ENCODE results near the gene AQP7. TPM values are rescaled to one million over a fixed set of nuclear protein-coding genes. Genes with fewer than 3 reads are reported as not detected.
"Not testable (repeated sequence)": the region's sequence is repeated elsewhere in the genome, so short reads cannot be mapped to it uniquely, and the experiment has no call there.

The AQP7 gene
- total RNA-seq, 4 donors from 2014 or later: 14.1 to 51.6 (median 31.0) TPM

DNA sequence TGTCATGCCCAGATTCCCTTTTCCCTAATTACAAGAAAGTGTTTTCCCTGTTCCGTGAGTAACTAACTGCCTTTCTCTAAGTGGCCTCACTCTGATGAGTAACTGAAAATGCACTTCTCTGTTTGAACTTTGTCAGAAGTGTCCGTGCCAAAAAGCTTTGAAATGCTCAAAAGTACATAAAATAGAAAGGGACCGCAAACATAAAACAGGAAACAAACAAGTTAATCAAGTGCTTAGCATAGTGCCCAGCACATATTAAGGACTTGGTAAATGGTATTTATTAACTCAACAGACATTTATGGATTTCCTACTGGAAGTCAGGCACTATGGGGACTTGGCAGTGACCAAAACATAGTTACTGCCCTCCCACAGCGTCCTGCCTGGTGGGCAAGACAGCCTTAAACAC lies 22.8 kb upstream of the AQP7 start:
- Histone ChIP-seq H3K27me3 (no peaks in the 10 kb centered on the region), H3K4me1 (no peaks in the 10 kb centered on the region), H3K27ac (no peak overlapping the region), H3K36me3 (no peaks in the 10 kb centered on the region), H3K9me3 (no peaks in the 10 kb centered on the region), H3K4me3 (no peak overlapping the region)
- TF ChIP-seq, protein P1, sequence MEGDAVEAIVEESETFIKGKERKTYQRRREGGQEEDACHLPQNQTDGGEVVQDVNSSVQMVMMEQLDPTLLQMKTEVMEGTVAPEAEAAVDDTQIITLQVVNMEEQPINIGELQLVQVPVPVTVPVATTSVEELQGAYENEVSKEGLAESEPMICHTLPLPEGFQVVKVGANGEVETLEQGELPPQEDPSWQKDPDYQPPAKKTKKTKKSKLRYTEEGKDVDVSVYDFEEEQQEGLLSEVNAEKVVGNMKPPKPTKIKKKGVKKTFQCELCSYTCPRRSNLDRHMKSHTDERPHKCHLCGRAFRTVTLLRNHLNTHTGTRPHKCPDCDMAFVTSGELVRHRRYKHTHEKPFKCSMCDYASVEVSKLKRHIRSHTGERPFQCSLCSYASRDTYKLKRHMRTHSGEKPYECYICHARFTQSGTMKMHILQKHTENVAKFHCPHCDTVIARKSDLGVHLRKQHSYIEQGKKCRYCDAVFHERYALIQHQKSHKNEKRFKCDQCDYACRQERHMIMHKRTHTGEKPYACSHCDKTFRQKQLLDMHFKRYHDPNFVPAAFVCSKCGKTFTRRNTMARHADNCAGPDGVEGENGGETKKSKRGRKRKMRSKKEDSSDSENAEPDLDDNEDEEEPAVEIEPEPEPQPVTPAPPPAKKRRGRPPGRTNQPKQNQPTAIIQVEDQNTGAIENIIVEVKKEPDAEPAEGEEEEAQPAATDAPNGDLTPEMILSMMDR (IDR thresholded peaks at IDR 0.05): no peak
- TF ChIP-seq POLR2A (IDR thresholded peaks at IDR 0.05) (no peak), EP300 (IDR thresholded peaks at IDR 0.05) (no peak)
- DNase-seq (ENCODE audit: low spot score in 2 of 2): no peak
- WGBS, 2 donors: 50 to 75% methylated on average over 4 of the region's 4 CpGs

DNA sequence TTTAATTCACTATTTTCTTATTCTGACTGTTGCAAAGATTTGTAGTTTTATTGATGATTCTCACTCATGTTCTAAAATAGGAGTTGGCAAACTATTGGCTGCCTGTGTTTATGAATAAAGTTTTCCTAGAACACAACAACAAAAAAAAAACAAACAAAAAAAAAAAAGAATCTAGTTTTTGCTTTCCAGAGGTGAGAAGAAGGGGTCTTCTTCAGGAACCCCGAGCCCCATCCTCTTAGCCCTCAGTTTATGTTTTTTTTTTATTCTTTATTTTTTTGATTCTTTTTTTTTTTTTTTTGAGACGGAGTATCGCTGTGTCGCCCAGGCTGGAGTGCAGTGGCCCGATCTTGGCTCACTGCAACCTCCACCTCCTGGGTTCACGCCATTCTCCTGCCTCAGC lies 22.1 kb upstream of the AQP7 start:
- WGBS, 2 donors: 96% methylated on average over 6 of the region's 6 CpGs; no CpG with 5 or more reads in 1 of the 2 donors
- H3K9me3 ChIP-seq; H3K27me3 ChIP-seq; H3K4me3 ChIP-seq; H3K36me3 ChIP-seq; H3K4me1 ChIP-seq; H3K27ac ChIP-seq; DNase-seq (ENCODE audit: low spot score in 2 of 2): not testable (repeated sequence)

DNA sequence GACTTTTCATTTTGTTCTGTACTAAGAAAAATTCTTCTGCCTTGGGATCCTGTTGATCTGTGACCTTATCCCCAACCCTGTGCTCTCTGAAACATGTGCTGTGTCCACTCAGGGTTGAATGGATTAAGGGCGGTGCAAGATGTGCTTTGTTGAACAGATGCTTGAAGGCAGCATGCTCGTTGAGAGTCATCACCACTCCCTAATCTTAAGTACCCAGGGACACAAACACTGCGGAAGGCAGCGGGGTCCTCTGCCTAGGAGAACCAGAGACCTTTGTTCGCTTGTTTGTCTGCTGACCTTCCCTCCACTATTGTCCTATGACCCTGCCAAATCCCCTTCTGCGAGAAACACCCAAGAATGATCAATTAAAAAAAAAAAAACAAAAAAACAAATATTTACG lies 21.7 kb upstream of the AQP7 start:
- WGBS, 2 donors: 78% methylated on average over 5 of the region's 7 CpGs; no CpG with 5 or more reads in 1 of the 2 donors
- H3K36me3 ChIP-seq; H3K4me1 ChIP-seq; H3K27me3 ChIP-seq; H3K4me3 ChIP-seq; H3K27ac ChIP-seq; DNase-seq (ENCODE audit: low spot score in 2 of 2); H3K9me3 ChIP-seq: not testable (repeated sequence)

DNA sequence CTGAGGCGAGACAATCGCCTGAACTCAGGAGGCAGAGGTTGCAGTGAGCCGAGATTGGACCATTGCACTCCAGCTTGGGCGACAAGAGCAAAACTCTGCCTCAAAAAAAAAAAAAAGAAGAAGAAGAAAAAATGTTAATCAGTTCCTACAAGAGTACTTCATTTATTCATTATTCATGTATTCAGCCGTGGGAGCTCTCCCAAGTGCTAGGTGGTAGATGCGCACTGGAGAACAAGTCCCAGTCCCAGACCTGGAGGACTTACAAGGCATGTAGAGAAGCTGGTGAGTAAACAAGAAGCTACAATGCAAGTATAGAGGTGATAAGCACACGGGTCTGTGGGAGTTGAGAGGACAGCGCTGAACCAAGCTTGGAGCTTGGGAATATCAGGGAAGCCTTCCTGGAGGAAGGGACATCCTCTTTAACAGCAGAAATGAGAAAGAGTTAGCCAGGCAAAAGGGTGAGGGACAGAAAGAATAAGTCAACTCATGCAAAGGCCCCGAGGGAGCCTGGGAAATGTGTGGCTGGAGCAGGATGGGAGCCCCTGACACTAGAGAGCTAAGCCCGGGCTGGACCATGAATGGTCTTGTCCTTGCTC lies 17.4 kb upstream of the AQP7 start:
- Histone ChIP-seq H3K27ac (no peak overlapping the region), H3K36me3 (no peaks in the 10 kb centered on the region), H3K9me3 (no peaks in the 10 kb centered on the region), H3K4me1 (peaks cover 0 to 7% (median 0%) of the 10 kb centered on the region in 4 donors), H3K27me3 (no peaks in the 10 kb centered on the region), H3K4me3 (no peak overlapping the region)
- TF ChIP-seq, protein P1 (IDR thresholded peaks at IDR 0.05): no peak
- TF ChIP-seq EP300 (IDR thresholded peaks at IDR 0.05): no peak
- no peak for TF ChIP-seq POLR2A (IDR thresholded peaks at IDR 0.05)
- no peak for DNase-seq (ENCODE audit: low spot score in 2 of 2)
- 72 to 81% methylated on average over 10 of the region's 10 CpGs for WGBS, 2 donors

DNA sequence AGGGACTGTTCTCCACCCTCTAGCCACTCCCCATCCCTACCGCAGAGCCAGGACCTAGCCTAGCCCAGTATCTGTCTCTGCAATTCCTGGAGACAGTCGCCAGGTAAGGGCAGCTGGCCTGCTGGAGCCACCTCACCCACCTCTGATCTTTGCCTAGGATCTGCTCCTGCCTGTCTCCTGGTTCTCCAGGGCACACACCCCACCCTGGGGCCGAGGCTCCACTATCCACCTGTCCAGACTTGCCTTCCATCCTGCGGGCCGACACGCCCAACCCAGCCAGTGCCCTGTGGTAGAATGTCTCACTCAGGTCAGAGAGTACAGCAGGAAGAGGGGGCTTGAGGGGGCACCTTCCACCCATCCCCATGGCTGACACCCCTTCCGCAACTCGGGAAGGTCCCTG lies 15.7 kb upstream of the AQP7 start:
- Histone ChIP-seq H3K4me3 (no peak overlapping the region), H3K36me3 (no peaks in the 10 kb centered on the region), H3K4me1 (peaks cover 0 to 7% (median 0%) of the 10 kb centered on the region in 4 donors), H3K27me3 (no peaks in the 10 kb centered on the region), H3K9me3 (no peaks in the 10 kb centered on the region), H3K27ac (no peak overlapping the region)
- WGBS, 2 donors: 88 to 90% methylated on average over 8 of the region's 8 CpGs
- TF ChIP-seq, protein P1 (IDR thresholded peaks at IDR 0.05): no peak
- no peak for TF ChIP-seq EP300 (IDR thresholded peaks at IDR 0.05)
- no peak for TF ChIP-seq POLR2A (IDR thresholded peaks at IDR 0.05)
- no peak for DNase-seq (ENCODE audit: low spot score in 2 of 2)

DNA sequence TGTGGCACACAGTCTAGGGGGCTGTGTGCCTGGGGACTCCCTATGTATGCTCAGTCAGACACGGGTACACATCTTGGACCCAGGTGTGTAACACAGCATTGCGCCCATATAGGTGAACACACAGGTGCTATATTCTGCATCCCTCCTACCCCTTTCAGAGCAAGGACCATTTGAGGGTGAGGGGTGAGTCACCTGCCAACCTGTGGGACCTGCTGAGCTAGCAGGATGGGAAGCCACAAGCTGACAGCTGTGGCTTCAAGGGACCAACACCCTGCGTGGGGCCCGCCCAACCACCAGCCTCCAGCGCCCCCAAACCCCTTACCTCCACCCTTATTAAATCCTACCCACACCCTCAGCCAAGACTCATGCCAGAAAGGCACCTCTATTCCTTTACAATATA lies 14.6 kb upstream of the AQP7 start:
- no peaks in the 10 kb centered on the region for H3K9me3 ChIP-seq
- WGBS, 2 donors: 62 to 68% methylated on average over 5 of the region's 5 CpGs
- H3K4me1 ChIP-seq: peaks cover 0 to 7% (median 0%) of the 10 kb centered on the region in 4 donors
- H3K27me3 ChIP-seq: no peaks in the 10 kb centered on the region
- DNase-seq (ENCODE audit: low spot score in 2 of 2): no peak
- TF ChIP-seq POLR2A (IDR thresholded peaks at IDR 0.05): no peak
- no peak for TF ChIP-seq EP300 (IDR thresholded peaks at IDR 0.05)
- TF ChIP-seq, protein P1 (IDR thresholded peaks at IDR 0.05): no peak
- no peak overlapping the region for H3K27ac ChIP-seq
- H3K4me3 ChIP-seq: no peak overlapping the region
- H3K36me3 ChIP-seq: no peaks in the 10 kb centered on the region
